ENCODE results near the gene B4GALT4.
A peak's percentile ranks its signal among the peaks of the same experiment; 100 is the strongest.
"Not testable (repeated sequence)": the region's sequence is repeated elsewhere in the genome, so short reads cannot be mapped to it uniquely, and the experiment has no call there.

The B4GALT4 gene, protein sequence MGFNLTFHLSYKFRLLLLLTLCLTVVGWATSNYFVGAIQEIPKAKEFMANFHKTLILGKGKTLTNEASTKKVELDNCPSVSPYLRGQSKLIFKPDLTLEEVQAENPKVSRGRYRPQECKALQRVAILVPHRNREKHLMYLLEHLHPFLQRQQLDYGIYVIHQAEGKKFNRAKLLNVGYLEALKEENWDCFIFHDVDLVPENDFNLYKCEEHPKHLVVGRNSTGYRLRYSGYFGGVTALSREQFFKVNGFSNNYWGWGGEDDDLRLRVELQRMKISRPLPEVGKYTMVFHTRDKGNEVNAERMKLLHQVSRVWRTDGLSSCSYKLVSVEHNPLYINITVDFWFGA

DNA sequence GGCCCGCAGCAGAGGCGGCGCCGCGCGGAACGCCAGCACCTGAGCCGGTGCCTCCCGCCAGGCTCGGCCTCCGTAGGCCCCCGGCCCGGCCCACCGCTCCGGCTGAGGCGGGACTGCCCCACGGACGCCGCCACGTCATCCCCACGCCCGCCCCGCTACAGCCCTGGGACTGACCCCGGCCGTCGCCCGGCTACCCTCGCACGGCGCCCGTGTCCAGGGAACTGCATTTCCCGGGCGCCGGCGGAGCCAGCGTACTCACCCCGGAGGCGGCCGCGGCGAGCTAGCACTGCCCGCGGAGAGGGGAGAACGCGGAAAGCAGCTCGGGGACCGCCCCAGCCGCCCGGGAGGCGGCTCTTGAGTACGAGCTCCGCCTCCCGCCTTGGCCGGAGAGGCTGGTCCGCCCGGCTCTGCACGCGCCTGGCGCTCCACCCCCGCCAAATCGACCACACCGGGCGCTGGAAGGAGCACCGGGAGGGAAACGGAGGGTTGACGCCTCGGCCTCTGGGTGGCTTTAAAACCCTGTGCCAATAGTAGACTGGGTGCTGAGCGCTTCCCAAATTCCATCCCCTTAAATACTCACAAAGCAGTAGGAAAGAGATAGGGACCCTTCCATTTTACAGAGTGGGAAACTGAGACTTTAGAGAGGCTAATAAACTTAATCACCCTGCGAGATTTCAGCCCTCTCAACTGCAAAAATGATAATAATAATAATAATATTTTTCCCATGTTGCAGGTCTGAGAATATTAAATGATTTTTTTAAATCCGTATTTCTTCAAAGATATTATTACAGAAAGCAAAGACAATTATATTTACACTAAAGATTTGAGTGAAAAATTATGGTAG lies at the start of gene B4GALT4:
TSS of gene B4GALT4 (minus strand) at position 288 of the 844 bp plus-strand sequence. CDS start 10,779 bp downstream, outside the sequence.
- peak; percentile 26 to 74 for DNase-seq

DNA sequence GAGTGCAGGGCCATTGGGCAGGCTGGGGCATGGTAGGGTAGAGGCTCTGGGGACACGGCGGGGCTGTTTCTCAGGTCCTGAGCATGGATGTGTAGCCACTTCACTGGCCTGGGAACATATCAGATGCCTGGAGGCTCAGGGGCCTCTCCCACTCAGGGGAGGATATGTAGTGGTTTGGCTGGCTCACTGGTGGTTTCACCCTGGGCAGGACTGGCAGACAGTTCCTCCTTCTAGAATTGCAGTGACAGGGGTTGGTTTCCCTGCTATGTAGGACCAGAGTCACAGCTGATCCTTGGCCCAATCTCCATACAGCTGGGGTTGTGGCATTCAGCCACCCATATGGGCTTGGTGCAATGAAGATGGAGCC lies 48.7 kb upstream of the B4GALT4 start:
- DNase-seq = no peak

DNA sequence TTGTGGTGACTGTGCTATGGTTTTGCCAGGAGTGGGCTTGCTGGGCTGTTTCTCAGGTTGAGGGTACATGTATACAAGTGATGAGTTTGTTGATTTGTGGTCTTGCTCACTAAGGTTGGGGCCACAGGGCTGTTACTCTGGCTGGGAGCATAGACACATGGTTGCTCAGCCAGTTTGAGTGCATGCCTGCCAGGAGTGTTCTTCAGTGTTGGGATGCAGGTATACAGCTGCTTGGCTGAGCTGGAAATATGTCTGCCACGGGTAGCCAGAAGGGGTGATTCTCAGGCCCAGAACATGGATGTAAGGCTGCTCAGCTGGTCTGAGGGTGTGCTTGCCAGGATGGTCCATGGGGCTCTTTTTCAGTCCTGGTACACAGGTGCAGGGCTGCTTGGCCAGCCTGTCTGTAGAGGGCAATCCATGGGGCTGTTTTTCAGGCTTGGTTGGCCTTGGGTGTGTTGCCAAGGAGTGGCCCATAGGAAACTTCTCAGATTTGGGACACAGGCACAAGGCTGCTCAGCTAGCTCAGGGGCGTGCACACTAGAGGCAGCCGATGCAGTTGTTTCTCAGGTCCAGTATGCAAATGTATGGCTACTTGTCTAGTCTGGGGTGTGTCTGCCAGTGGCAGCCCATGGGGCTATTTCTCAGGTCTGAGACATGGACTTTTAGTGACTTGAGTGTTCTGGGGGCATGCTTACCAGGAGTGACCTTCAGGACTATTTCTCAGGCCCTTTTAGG lies 48.2 kb upstream of the B4GALT4 start:
- no peak for DNase-seq

DNA sequence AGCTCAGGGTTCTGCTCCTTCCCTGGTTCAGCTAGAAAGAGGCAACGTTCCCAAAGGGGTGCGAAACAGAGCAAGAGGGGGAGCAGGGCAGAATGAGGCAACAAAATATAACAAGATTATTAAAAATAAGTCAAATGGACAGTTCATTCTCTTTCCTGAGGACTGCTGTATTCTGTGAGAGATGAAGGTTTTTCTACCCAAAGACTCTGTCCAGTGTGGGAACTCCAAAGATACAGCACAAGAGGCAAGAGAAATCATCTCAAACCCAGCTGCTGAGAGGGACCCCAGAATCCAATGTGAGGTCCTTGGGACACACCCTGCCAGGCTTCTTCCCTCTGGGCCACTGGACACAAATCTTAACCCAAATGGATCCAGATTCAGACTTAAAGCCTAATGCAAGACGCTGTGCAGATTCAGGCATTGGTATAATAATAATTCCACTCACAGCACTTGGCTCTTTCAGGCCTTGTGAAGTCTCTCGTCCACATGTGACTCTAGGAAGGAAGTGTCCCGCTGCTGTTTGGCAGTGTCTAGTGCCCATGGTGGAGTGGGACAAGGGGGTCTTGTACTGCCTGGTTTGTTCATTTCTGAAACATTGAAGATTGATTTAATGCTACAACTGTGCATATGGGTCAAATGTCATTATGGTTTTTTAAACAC lies 39.0 kb upstream of the B4GALT4 start:
- no peak for DNase-seq

DNA sequence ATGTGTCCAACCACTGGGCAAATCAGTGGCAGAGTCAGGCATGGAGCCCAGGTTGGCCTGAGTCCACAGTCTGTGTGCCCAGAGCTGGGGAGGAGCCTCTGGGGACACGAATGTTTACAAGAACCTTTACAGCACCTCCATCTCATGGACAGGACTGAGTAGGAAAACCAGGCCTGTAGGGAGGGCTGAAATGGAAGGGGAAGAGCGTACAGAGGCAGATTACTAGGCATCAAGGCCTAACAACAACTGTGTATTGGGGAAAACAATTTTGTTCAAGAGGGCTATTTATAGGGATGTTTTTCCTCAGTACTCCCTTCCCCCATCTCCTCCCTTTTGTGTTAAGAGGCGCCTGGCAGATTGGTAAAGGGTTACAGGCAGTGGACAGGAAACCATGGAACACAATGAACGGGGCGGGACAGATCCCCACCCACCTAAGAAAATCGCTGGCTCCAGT lies 38.5 kb upstream of the B4GALT4 start:
- no peak for DNase-seq

DNA sequence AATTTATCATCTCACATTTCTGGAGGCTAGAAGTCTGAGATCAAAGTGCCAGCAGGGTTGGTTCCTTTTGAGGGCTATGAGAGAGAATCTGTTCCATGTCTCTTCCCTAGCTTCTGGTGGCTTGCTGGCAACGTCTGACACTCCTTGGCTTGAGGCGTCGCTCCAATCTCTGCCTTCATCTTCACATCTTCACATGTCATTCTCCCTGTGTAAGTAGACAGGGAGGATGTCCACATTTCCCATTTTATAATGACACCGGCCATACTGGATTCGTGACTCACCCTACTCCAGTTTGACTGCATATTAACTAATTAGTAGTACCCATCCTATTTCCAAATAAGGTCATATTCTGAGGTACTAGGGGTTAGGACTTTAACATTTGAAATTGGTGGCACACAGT lies 36.0 kb upstream of the B4GALT4 start:
- DNase-seq = no peak

DNA sequence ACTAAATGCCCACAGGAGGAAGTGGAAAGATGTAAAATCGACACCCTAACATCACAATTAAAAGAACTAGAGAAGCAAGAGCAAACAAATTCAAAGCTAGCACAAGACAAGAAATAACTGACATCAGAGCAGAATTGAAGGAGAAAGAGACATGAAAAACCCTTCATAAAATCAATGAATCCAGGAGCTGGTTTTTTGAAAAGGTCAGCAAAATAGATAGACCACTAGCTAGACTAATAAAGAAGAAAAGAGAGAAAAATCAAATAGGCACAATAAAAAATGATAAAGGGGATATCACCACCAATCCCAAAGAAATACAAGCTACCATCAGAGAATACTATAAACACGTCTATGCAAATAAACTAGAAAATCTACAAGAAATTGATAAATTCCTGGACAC lies 29.5 kb upstream of the B4GALT4 start:
- not testable (repeated sequence) for DNase-seq

DNA sequence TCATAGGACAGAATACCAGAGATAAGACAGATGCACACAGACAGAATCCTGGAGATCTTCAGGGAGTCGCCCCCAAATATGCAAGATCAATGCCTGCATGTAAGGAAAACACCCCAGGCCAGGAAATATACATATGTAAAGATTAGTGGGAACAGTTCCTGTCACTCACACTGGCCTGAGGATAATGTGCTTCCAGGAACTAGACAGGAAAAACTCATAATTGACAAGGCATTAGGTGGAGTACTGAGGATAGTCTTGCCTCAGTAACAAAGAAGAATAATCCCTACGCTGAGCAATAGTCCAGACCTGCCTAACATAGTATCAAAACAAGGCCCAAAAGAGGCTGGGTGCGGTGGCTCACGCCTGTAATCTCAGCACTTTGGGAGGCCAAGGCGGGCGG lies 20.4 kb upstream of the B4GALT4 start:
- DNase-seq = no peak

DNA sequence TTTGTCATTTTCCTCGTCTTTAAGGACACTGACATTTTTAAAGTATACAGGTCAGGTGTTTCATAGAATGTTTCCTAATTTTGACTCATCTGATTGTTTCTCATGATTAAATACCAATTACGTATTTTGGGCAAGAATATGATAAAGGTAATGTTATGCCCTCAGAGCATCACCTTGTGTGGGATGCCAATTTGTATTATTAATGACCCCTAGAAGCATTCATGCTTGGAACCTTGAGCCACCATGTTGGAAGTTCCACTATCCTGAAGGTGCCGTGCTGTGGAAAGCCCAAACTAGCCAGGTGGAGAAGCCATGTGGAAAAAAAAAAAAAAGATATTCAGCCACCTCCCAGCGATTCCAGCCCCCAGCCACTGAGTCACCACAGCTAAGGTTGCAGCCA lies 19.1 kb upstream of the B4GALT4 start:
- no peak for DNase-seq

DNA sequence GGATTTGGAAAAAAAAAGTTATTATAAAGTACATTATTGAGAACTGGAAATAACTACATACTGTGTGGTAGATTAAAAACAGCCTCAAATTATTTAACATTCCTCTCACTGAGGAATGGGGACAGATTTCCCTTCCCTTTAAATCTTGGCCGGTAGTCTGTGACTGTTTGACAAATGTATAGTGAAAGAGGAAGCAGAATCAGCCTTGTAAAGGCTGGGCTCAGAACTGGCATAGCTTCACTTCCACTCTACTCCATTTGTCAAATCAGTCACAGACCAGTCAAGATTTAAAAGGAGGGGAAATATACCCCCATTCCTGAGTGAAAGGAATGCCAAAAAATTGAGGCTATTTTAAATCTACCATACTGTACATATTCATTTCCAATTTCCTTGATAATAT lies 18.2 kb upstream of the B4GALT4 start:
- no peak for DNase-seq

DNA sequence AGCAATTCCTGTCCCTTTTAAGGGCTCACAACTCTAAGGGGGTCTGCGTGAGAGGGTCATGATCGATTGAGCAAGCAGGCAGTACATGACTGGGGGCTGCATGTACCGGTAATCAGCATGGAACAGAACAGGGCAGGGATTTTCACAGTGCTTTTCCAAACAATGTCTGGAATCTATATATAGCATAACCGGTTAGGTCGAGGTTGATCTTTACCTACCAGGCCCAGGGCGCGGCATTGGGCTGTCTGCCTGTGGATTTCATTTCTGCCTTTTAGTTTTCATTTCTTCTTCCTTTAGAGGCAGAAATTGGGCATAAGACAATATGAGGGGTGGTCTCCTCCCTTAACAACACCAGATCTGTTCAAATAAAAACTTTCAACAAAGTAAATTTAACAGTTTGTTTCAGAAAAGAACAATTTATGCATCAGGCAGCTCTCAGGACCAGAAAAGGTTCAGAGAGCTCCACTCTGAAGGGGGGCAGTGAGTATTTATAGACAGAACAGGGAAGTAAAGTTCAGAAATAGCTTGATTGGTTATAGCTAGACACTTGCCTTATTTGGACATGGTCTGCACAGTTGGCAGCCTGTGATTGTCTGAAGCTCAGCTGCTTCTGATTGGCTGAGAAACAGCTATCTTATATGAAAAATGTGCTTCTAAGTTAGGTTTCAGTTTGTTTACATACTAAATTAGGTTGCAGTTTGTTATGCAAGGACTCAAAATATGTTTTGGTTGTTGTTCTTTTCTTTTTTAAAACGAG lies 17.2 kb upstream of the B4GALT4 start:
- DNase-seq = no peak

DNA sequence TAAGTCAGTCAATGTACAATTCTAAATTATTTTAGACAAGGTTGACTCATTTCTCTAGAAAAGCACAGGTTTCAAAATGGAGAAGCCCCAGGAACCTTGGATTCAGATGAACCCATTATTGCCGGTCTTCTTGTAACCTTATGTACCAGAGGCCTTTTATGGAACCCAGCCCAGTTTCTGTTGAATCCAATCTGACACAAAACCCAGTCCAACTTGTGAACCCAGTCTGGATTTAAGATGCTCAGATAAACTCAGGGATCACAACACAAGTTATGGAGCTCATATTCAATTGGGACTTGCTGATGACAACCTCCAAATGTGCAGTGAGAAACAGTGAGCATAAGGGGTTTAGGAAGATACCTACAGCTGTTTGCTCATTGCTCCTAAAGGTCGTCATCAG lies 16.4 kb upstream of the B4GALT4 start:
- DNase-seq = no peak

DNA sequence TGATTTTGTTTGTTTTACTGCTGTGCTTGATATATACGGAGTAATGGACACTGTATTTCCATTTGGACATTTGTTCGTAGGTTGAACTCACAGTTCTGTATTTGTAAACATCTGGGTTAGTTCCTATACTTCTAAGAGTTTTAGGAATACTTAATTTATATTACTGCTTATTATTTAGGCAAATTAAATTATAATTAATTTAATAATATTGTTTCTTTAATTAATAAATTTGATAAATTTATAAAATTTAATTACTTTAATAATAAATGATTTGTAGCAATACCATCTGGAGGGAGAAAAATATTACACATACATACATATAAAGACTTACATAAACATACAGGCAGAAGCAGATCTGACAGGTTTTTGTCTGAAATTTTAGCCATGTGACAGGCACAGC lies 14.5 kb upstream of the B4GALT4 start:
- DNase-seq = no peak

DNA sequence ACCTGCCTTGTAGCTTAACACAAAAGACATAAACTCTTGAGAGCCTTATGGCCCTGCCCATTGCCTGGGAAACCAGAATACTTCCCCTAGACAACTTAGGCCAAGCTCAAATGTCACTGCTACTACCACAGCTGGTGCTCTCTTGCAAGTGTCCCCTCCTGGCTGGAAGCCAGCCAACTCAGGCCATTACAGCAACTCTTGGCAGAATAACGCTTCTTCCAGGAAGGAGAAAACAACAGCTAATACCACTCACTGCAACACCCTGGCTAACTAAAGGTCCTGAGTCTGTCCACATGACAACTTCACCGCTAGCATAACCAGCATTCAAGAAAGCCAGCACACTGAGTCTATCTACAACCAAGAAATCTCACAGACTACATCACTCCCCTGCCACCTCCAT lies 5.1 kb upstream of the B4GALT4 start:
- DNase-seq = no peak

DNA sequence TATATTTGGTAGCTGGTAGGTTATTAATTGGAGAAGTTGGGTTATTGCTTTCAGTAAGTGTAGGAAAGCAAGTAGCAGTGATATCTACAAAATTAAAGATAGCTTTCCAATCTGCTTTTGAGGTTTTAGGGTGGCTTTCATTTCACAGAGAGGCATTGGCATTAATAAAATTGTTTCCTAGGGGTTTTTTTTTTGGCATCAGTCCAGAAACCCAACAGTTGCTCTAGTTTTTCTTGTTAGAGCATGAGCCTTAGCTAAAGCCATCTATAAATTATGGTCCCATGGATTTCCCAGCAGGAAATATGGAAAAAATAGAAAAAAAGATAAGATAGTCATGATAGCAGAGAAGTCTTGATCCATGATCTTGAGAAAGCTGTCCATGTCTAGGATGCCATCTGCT lies 3.0 kb upstream of the B4GALT4 start:
- DNase-seq = no peak

DNA sequence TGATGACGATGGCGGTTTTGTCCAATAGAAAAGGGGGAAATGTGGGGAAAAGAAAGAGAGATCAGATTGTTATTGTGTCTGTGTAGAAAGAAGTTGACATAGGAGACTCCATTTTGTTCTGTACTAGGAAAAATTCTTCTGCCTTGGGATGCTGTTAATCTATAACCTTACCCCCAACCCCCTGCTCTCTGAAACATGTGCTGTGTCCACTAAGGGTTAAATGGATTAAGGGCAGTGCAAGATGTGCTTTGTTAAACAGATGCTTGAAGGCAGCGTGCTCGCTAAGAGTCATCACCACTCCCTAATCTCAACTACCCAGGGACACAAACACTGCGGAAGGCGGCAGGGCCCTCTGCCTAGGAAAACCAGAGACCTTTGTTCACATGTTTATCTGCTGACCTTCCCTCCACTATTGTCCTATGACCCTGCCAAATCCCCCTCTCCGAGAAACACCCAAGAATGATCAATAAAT lies 2.4 kb upstream of the B4GALT4 start:
- DNase-seq = not testable (repeated sequence)

DNA sequence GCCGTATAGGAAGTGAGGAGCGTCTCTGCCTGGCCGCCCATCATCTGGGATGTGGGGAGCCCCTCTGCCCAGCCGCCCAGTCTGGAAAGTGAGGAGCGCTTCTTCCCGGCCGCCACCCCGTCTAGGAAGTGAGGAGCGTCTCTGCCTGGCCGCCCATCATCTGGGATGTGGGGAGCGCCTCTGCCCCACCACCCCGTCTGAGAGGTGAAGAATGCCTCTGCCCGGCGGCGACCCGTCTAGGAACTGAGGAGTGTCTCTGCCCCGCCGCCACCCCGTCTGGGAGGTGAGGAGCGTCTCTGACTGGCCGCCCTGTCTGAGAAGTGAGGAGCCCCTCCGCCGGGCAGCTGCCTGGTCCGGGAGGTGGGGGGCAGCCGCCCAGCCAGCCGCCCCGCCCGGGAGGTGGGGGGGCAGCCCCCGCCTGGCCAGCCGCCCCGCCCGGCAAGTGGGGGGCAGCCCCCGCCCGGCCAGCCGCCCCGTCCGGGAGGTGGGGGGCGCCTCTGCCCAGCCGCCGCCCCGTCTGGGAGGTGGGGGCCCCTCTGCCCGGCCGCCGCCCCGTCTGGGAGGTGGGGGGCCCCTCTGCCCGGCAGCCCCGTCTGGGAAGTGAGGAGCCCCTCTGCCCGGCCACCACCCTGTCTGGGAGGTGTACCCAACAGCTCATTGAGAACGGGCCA lies 1.8 kb upstream of the B4GALT4 start:
- not testable (repeated sequence) for DNase-seq

DNA sequence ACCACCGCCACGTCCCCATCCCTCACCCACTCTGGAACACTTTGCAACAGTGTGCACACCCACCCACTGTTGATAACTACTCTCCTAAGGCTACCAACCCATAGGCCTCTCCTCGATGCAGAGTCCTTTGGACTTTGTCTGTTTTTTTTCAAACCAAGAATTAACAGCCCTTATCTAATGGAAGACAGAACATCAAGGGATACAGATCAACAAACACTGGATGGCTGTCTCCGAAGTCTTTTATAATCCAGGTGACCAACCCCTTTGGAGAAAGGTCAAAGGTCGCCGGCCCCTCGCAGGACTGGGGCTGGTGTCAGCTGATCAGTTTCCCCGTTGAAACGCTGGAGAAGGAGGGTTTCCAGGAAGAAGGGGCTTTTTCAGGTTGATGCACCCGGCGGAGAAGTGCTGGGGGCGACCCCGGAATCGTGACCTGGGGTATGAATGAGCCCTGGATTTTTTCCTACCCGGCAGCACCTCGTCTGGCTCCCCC lies 532 bp downstream of the B4GALT4 start:
- DNase-seq = peak in 1 of 2 experiments; percentile 49

DNA sequence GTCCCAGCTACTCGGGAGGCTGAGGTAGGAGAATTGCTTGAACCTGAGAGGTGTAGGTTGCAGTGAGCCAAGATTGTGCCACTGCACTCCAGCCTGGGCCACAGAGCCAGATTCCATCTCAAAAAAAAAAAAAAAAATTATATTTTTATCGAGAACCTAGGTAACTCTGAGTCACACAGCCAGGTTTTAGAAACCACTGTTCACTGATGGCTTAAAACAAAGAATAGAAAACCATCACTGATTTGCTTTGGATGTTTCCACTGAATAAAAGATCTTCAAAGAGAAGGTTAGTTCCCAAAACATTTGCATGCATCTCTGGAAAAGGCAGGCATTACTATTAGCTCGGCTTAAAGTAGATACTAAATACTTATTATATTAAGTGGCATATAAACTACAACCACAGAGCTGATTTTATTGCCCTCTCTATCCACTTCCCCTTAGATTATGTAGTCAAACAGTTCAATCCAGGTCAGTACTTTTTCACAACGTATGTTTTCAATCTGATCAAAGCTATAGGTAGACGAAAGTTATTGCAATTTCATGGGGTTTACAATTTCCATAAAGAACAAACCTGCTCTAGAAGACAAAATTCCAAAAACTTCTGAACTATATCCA lies 1.4 kb downstream of the B4GALT4 start:
- DNase-seq = no peak

DNA sequence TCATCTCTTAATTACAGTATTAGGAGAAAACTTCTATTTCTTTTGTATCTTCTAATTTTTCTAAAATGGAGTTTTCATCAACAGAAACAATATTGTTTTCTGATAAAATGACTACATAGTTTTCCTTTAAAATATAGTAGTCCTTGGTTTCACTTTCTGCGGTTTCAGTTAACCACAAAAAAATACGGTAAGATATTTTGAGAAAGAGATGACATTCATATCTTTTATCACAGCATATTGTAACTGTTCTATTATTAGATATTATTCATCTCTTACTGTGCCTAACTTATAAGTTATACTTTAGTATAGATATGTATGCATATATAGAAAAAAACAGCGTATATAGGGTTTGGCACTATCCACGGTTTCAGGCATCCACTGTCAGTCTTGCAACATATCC lies 2.3 kb downstream of the B4GALT4 start:
- DNase-seq = no peak

DNA sequence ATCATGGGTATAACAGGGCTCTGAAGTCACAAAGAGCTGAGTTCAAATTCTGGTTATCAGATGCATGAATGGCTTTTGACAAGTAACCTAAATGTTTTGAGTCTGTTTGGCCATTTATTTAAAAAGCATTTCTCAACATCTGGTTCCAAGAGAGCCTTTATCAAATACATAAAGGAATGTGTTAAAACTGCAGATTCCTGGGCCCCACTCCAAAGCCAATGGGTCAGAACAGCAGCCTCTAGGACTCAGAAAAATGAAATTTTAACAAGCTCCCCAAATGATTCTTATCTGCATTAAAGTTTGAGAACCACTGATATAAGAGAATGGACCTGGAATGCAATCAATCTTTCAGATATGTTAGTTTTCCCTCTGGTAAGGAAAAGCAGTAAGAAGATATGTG lies 3.4 kb downstream of the B4GALT4 start:
- no peak for DNase-seq

Measured in SW 1271 (cell line).